Measurements from ENCODE around the gene LCN6. TPM values are rescaled to one million over a fixed set of nuclear protein-coding genes. Genes with fewer than 3 reads are reported as not detected.
A peak's percentile ranks its signal among the peaks of the same experiment; 100 is the strongest.

LCN6 gene
- total RNA-seq, 1 experiment from 2014 or later = not detected

DNA sequence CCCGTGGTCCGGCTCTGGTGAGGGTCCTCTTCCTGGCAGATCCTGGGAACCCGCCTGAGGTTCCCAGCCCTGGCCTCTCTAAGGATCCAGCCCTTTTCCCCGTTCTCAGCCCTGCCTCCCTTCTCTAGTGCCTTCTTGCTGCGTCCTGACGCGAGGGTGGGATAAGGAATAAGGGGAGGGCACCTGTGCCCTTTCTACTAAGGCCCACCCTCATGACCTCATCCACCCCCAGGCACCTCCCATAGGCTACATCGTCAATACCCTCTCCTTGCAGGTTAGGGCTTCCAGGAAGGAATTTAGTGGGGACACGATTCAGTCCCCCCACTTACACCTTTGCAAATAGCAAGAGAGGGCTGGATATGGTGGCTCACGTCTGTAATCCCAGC is 46.7 kb downstream of the LCN6 start:
- ChIA-PET CTCF (interaction anchor here (2.9 kb wide), 1 partner anchor 30 kb away, joined by 13 read pairs; no protein-coding TSS in a partner anchor), POLR2A (no interaction called here)
- no peaks in the 10 kb centered on the region for H3K9me3 Mint-ChIP-seq
- peak overlapping the region; percentile 60 for H3K4me3 Mint-ChIP-seq
- no peaks in the 10 kb centered on the region for H3K36me3 Mint-ChIP-seq
- DNase-seq (ENCODE audit: low spot score) (no peak), ATAC-seq (peak; percentile 84)
- peaks cover 23% of the 10 kb centered on the region for H3K27me3 Mint-ChIP-seq (ENCODE audit: low read depth)
- no peak overlapping the region for H3K27ac Mint-ChIP-seq
- TF ChIP-seq, protein P1, sequence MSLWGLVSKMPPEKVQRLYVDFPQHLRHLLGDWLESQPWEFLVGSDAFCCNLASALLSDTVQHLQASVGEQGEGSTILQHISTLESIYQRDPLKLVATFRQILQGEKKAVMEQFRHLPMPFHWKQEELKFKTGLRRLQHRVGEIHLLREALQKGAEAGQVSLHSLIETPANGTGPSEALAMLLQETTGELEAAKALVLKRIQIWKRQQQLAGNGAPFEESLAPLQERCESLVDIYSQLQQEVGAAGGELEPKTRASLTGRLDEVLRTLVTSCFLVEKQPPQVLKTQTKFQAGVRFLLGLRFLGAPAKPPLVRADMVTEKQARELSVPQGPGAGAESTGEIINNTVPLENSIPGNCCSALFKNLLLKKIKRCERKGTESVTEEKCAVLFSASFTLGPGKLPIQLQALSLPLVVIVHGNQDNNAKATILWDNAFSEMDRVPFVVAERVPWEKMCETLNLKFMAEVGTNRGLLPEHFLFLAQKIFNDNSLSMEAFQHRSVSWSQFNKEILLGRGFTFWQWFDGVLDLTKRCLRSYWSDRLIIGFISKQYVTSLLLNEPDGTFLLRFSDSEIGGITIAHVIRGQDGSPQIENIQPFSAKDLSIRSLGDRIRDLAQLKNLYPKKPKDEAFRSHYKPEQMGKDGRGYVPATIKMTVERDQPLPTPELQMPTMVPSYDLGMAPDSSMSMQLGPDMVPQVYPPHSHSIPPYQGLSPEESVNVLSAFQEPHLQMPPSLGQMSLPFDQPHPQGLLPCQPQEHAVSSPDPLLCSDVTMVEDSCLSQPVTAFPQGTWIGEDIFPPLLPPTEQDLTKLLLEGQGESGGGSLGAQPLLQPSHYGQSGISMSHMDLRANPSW (CRISPR knock-in tag; conservative IDR thresholded peaks at IDR 0.05; ENCODE audit: low read depth) = no peak
- TF ChIP-seq NR3C1 (CRISPR knock-in tag; conservative IDR thresholded peaks at IDR 0.05; ENCODE audit: low read depth) (no peak), SMAD4 (CRISPR knock-in tag; IDR thresholded peaks at IDR 0.05) (no peak), AFF4 (CRISPR knock-in tag; IDR thresholded peaks at IDR 0.05; ENCODE audit: borderline replicate concordance) (no peak), MLX (CRISPR knock-in tag; IDR thresholded peaks at IDR 0.05) (no peak), ELF4 (CRISPR knock-in tag; IDR thresholded peaks at IDR 0.05; ENCODE audit: low read depth) (no peak), E2F4 (CRISPR knock-in tag; IDR thresholded peaks at IDR 0.05; ENCODE audit: borderline replicate concordance, low read depth) (no peak), ZNF671 (CRISPR knock-in tag; IDR thresholded peaks at IDR 0.05) (no peak), ZNF512 (CRISPR knock-in tag; IDR thresholded peaks at IDR 0.05; ENCODE audit: borderline replicate concordance) (no peak), ESRRA (CRISPR knock-in tag; IDR thresholded peaks at IDR 0.05; ENCODE audit: borderline replicate concordance) (no peak), ATF1 (CRISPR knock-in tag; IDR thresholded peaks at IDR 0.05) (no peak), ZNF396 (CRISPR knock-in tag; IDR thresholded peaks at IDR 0.05; ENCODE audit: borderline replicate concordance) (no peak), ZSCAN18 (CRISPR knock-in tag; IDR thresholded peaks at IDR 0.05) (no peak), MYBL2 (CRISPR knock-in tag; IDR thresholded peaks at IDR 0.05) (no peak), NFE2L1 (CRISPR knock-in tag; IDR thresholded peaks at IDR 0.05) (no peak)
- TF ChIP-seq, protein P2, sequence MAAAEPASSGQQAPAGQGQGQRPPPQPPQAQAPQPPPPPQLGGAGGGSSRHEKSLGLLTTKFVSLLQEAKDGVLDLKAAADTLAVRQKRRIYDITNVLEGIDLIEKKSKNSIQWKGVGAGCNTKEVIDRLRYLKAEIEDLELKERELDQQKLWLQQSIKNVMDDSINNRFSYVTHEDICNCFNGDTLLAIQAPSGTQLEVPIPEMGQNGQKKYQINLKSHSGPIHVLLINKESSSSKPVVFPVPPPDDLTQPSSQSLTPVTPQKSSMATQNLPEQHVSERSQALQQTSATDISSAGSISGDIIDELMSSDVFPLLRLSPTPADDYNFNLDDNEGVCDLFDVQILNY (CRISPR knock-in tag; IDR thresholded peaks at IDR 0.05) = no peak
- TF ChIP-seq, protein P3, sequence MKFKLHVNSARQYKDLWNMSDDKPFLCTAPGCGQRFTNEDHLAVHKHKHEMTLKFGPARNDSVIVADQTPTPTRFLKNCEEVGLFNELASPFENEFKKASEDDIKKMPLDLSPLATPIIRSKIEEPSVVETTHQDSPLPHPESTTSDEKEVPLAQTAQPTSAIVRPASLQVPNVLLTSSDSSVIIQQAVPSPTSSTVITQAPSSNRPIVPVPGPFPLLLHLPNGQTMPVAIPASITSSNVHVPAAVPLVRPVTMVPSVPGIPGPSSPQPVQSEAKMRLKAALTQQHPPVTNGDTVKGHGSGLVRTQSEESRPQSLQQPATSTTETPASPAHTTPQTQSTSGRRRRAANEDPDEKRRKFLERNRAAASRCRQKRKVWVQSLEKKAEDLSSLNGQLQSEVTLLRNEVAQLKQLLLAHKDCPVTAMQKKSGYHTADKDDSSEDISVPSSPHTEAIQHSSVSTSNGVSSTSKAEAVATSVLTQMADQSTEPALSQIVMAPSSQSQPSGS (CRISPR knock-in tag; IDR thresholded peaks at IDR 0.05; ENCODE audit: borderline replicate concordance, low read depth) = no peak
- peaks cover 4% of the 10 kb centered on the region for H3K4me1 Mint-ChIP-seq

Data from WTC11 (cell line).